NCI-H1105 (cell line): Measurements from ENCODE around the gene CAMKMT.

Experiments used
- DNase-seq: peaks from one replicate; lab custom pipeline; 2025; lab: John Stamatoyannopoulos, UW

Gene CAMKMT

GRCh38 chr2:44598330-44599119 lies 236.8 kb downstream of the CAMKMT start:
- DNase-seq = no peak

GRCh38 chr2:44599130-44599529 lies 237.4 kb downstream of the CAMKMT start:
- DNase-seq = no peak

- DNase-seq = no peak
Measured at GRCh38 chr2:44602446-44602845, 240.7 kb downstream of the CAMKMT start.

- DNase-seq = no peak
Measured at GRCh38 chr2:44605511-44605910, 243.8 kb downstream of the CAMKMT start.

GRCh38 chr2:44612276-44612675 lies 250.5 kb downstream of the CAMKMT start:
- no peak for DNase-seq

- no peak for DNase-seq
Measured at GRCh38 chr2:44614940-44615339, 253.2 kb downstream of the CAMKMT start.

- DNase-seq = no peak
Measured at GRCh38 chr2:44615950-44616518, 254.3 kb downstream of the CAMKMT start.

GRCh38 chr2:44616667-44617155 lies 255.0 kb downstream of the CAMKMT start:
- DNase-seq = no peak

- no peak for DNase-seq
Measured at GRCh38 chr2:44618251-44619023, 256.7 kb downstream of the CAMKMT start.

GRCh38 chr2:44620189-44620990 lies 258.6 kb downstream of the CAMKMT start:
- DNase-seq = no peak

GRCh38 chr2:44623622-44624351 lies 262.0 kb downstream of the CAMKMT start:
- peak; percentile 71 for DNase-seq

GRCh38 chr2:44628297-44628696 lies 266.6 kb downstream of the CAMKMT start:
- DNase-seq = no peak

GRCh38 chr2:44632931-44633689 lies 271.4 kb downstream of the CAMKMT start:
- no peak for DNase-seq

GRCh38 chr2:44635725-44636124 lies 274.0 kb downstream of the CAMKMT start:
- DNase-seq = no peak

- DNase-seq = no peak
Measured at GRCh38 chr2:44638649-44639048, 276.9 kb downstream of the CAMKMT start.

GRCh38 chr2:44639399-44639798 lies 277.7 kb downstream of the CAMKMT start:
- no peak for DNase-seq

GRCh38 chr2:44642123-44642857 lies 280.5 kb downstream of the CAMKMT start:
- DNase-seq = peak; percentile 47

- DNase-seq = no peak
Measured at GRCh38 chr2:44645937-44646336, 284.2 kb downstream of the CAMKMT start.

GRCh38 chr2:44649381-44649780 lies 287.6 kb downstream of the CAMKMT start:
- no peak for DNase-seq

GRCh38 chr2:44650796-44651195 lies 289.0 kb downstream of the CAMKMT start:
- DNase-seq = no peak
